H1 (cell line): ENCODE measurements around the gene ARHGAP26. TPM values are rescaled to one million over a fixed set of nuclear protein-coding genes. Genes with fewer than 3 reads are reported as not detected.

ENCODE experiments used
- CTCF ChIA-PET: fragments of 300-600 bp; sonication (Branson Sonifier 250); formaldehyde crosslinking; loops from one replicate; lab custom pipeline; 2021; ENCODE audit not compliant: partially characterized antibody; lab: Charles Lee
- POLR2A ChIA-PET: fragments of 300-600 bp; sonication (Branson Sonifier 250); formaldehyde crosslinking; loops from one replicate; lab custom pipeline; 2021; ENCODE audit warnings: inconsistent platforms; ENCODE audit not compliant: partially characterized antibody; lab: Charles Lee
- DNase-seq, 2 experiments: peaks; one replicate each; pipeline versions ENCODE4 v3.0.0 to v3.0.0-alpha.2; 2010 to 2022; ENCODE audit warnings: low spot score in 2 of 2, low read depth in 1 of 2, mixed read lengths in 1 of 2
- FAIRE-seq: peaks from 2 replicates; lab custom pipeline; 2011; peaks lifted over from hg19 to GRCh38; lab: Jason Lieb, UNC
- H2AFZ ChIP-seq: 2 replicates; pipeline ENCODE4 v1.8.1; 2012; ENCODE audit warnings: low read length, inconsistent platforms
- H2AK5ac ChIP-seq: 2 replicates; pipeline ENCODE4 v1.6.1; 2013; ENCODE audit warnings: low read depth, low read length
- H2BK120ac ChIP-seq: replicated peaks from 2 replicates; pipeline ENCODE3; 2013; ENCODE audit warnings: low read depth, low read length, inconsistent platforms
- H2BK12ac ChIP-seq: 2 replicates; pipeline ENCODE4 v1.6.1; 2013; ENCODE audit warnings: low read depth, low read length
- H2BK15ac ChIP-seq: 2 replicates; pipeline ENCODE4 v1.6.1; 2013; ENCODE audit warnings: low read length
- H2BK20ac ChIP-seq: 2 replicates; pipeline ENCODE4 v1.6.1; 2013; ENCODE audit warnings: low read length
- H2BK5ac ChIP-seq: 2 replicates; pipeline ENCODE4 v1.6.1; 2013; ENCODE audit warnings: low read depth, low read length
- H3K14ac ChIP-seq: 2 replicates; pipeline ENCODE4 v1.6.1; 2013; ENCODE audit warnings: inconsistent platforms; ENCODE audit not compliant: insufficient read length
- H3K18ac ChIP-seq: 2 replicates; pipeline ENCODE4 v1.6.1; 2013; ENCODE audit warnings: low read length; ENCODE audit errors: extremely low read depth
- H3K23ac ChIP-seq: 2 replicates; pipeline ENCODE4 v1.6.1; 2013; ENCODE audit warnings: inconsistent platforms; ENCODE audit not compliant: insufficient read length
- H3K23me2 ChIP-seq: 2 replicates; pipeline ENCODE4 v1.6.1; 2013; ENCODE audit warnings: low read depth, low read length
- H3K27ac ChIP-seq: 2 replicates; pipeline ENCODE4 v1.6.1; 2011; ENCODE audit warnings: low read depth, low read length, inconsistent platforms
- H3K27me3 ChIP-seq, 4 experiments: replicated peaks in 1 of 4; 1 replicate in 1 of 4; 2 replicates in 3 of 4; pipeline versions ENCODE4 v1.6.1 to v1.8.1; 2011 to 2013; ENCODE audit warnings: low read length in 3 of 4, mild to moderate bottlenecking in 3 of 4, inconsistent platforms in 2 of 4, mixed read lengths in 2 of 4, moderate library complexity in 1 of 4; ENCODE audit not compliant: control insufficient read depth in 3 of 4, insufficient read depth in 3 of 4; ENCODE audit errors: extremely low read depth in 1 of 4
- H3K36me3 ChIP-seq, 4 experiments: 2 replicates each; pipeline versions ENCODE4 v1.6.1 to v1.8.1; 2011 to 2013; ENCODE audit warnings: mild to moderate bottlenecking in 4 of 4, low read length in 3 of 4, moderate library complexity in 2 of 4, control low read depth in 1 of 4, inconsistent platforms in 1 of 4; ENCODE audit not compliant: insufficient read depth in 4 of 4, control insufficient read depth in 2 of 4
- H3K4ac ChIP-seq: replicated peaks from 2 replicates; pipeline ENCODE3; 2013; ENCODE audit warnings: low read length, low read depth, mixed read lengths, inconsistent platforms; ENCODE audit not compliant: insufficient read length
- H3K4me1 ChIP-seq, 4 experiments: replicated peaks in 1 of 4; 1 replicate in 1 of 4; 2 replicates in 3 of 4; pipeline versions ENCODE4 v1.6.1 to v1.8.1; 2011 to 2013; ENCODE audit warnings: low read length in 3 of 4, inconsistent platforms in 2 of 4, mixed read lengths in 1 of 4; ENCODE audit not compliant: insufficient read depth in 4 of 4, control insufficient read depth in 3 of 4
- H3K4me2 ChIP-seq, 2 experiments: 2 replicates each; pipeline versions ENCODE4 v1.6.1 to v1.8.1; 2011 to 2013; ENCODE audit warnings: low read depth in 2 of 2, low read length in 2 of 2, control low read depth in 1 of 2, inconsistent platforms in 1 of 2, mild to moderate bottlenecking in 1 of 2; ENCODE audit not compliant: insufficient read depth in 1 of 2
- H3K4me3 ChIP-seq, 4 experiments: fragments of 200-600, 300-600 bp in 1 of 4; sonication (generic), shearing (Covaris generic), sonication (Bioruptor Twin) in 1 of 4; 2 replicates each; pipeline versions ENCODE4 v1.5.1 to v1.8.1; 2011 to 2016; ENCODE audit warnings: low read length in 4 of 4, low read depth in 3 of 4, control low read depth in 2 of 4, inconsistent platforms in 2 of 4, mild to moderate bottlenecking in 2 of 4, mixed read lengths in 1 of 4, moderate library complexity in 1 of 4; ENCODE audit not compliant: insufficient read depth in 2 of 4; ENCODE audit errors: extremely low read depth in 1 of 4
- H3K56ac ChIP-seq: replicated peaks from 2 replicates; pipeline ENCODE3; 2013; ENCODE audit warnings: low read depth, mild to moderate bottlenecking, mixed read lengths, low read length, inconsistent platforms; ENCODE audit not compliant: insufficient read length
- H3K79me1 ChIP-seq: 2 replicates; pipeline ENCODE4 v1.6.1; 2013; ENCODE audit warnings: low read depth, low read length, control low read depth
- H3K79me2 ChIP-seq, 2 experiments: 2 replicates each; pipeline versions ENCODE4 v1.6.1 to v1.8.1; 2012 to 2013; ENCODE audit warnings: low read length in 2 of 2, mild to moderate bottlenecking in 2 of 2, inconsistent platforms in 1 of 2; ENCODE audit not compliant: insufficient read depth in 2 of 2, control insufficient read depth in 1 of 2
- H3K9ac ChIP-seq, 4 experiments: replicated peaks in 1 of 4; 1 replicate in 1 of 4; 2 replicates in 3 of 4; pipeline versions ENCODE4 v1.6.1 to v1.8.1; 2011 to 2013; ENCODE audit warnings: low read depth in 3 of 4, low read length in 3 of 4, control low read depth in 2 of 4, mild to moderate bottlenecking in 2 of 4, moderate library complexity in 2 of 4, inconsistent platforms in 1 of 4; ENCODE audit errors: extremely low read depth in 1 of 4
- H3K9me3 ChIP-seq, 2 experiments: 2 replicates each; pipeline versions ENCODE4 v1.6.1 to v1.8.1; 2012 to 2013; ENCODE audit warnings: mild to moderate bottlenecking in 2 of 2, moderate library complexity in 2 of 2, control low read depth in 1 of 2, inconsistent platforms in 1 of 2, low read depth in 1 of 2, low read length in 1 of 2, mixed read lengths in 1 of 2; ENCODE audit not compliant: insufficient read depth in 2 of 2
- H4K20me1 ChIP-seq, 2 experiments: replicated peaks in 1 of 2; 2 replicates each; pipeline versions ENCODE3 to v1.8.1; 2011 to 2013; ENCODE audit warnings: inconsistent platforms in 2 of 2, low read length in 2 of 2, mild to moderate bottlenecking in 1 of 2; ENCODE audit not compliant: insufficient read depth in 2 of 2, control insufficient read depth in 1 of 2
- H4K5ac ChIP-seq: 2 replicates; pipeline ENCODE4 v1.6.1; 2013; ENCODE audit warnings: low read length, low read depth, mixed read lengths, inconsistent platforms; ENCODE audit not compliant: insufficient read length
- H4K8ac ChIP-seq: 2 replicates; pipeline ENCODE4 v1.8.0; 2013; ENCODE audit warnings: mild to moderate bottlenecking, moderate library complexity, low read length, inconsistent platforms; ENCODE audit not compliant: insufficient read depth; ENCODE audit errors: extremely low read depth
- H4K91ac ChIP-seq: replicated peaks from 2 replicates; pipeline ENCODE3; 2013; ENCODE audit warnings: low read length, mixed read lengths, inconsistent platforms; ENCODE audit not compliant: insufficient read length
- ATF2 ChIP-seq: IDR thresholded peaks from 2 replicates; pipeline ENCODE4 v1.6.1; 2012; ENCODE audit warnings: low read length, inconsistent platforms
- ATF3 ChIP-seq: IDR thresholded peaks from 2 replicates; pipeline ENCODE4 v1.6.1; 2011; ENCODE audit warnings: low read depth, mild to moderate bottlenecking, low read length; ENCODE audit not compliant: insufficient read depth
- CBX5 ChIP-seq: fragments of 300-800, 300-1000 bp; sonication (generic); IDR thresholded peaks from 2 replicates; pipeline ENCODE4 v1.7.1; 2016; ENCODE audit warnings: antibody characterized with exemption, low read length, low read depth
- CBX8 ChIP-seq: fragments of 300-800, 300-1000 bp; sonication (generic); IDR thresholded peaks from 2 replicates; pipeline ENCODE4 v1.7.1; 2016; ENCODE audit warnings: low read depth, low read length, borderline replicate concordance
- CHD1 ChIP-seq: IDR thresholded peaks from 2 replicates; pipeline ENCODE4 v1.6.1; 2012; ENCODE audit warnings: low read depth, low read length, improper control_type of control experiment
- EP300 ChIP-seq, 2 experiments: IDR thresholded peaks; 1 replicate in 1 of 2; 2 replicates in 1 of 2; pipeline ENCODE4 v1.6.1; 2011 to 2012; ENCODE audit warnings: low read depth in 2 of 2, low read length in 2 of 2, mild to moderate bottlenecking in 2 of 2, borderline replicate concordance in 1 of 2, inconsistent platforms in 1 of 2, moderate library complexity in 1 of 2
- EZH2 ChIP-seq: fragments of 200-600 bp; sonication (generic); IDR thresholded peaks from 2 replicates; pipeline ENCODE4 v1.7.1; 2012; ENCODE audit warnings: low read depth, mild to moderate bottlenecking, moderate library complexity, low read length, inconsistent platforms; ENCODE audit not compliant: severe bottlenecking
- RBBP5 ChIP-seq: IDR thresholded peaks from 2 replicates; pipeline ENCODE4 v1.7.1; 2012; ENCODE audit warnings: low read depth, mild to moderate bottlenecking, inconsistent platforms, low read length, moderate library complexity, borderline replicate concordance
- RXRA ChIP-seq: IDR thresholded peaks from 2 replicates; pipeline ENCODE4 v1.6.1; 2011; ENCODE audit warnings: low read depth, mild to moderate bottlenecking, low read length, moderate library complexity; ENCODE audit not compliant: insufficient read depth
- SAP30 ChIP-seq: fragments of 300-600 bp; sonication (generic); IDR thresholded peaks from 2 replicates; pipeline ENCODE4 v1.7.1; 2012; ENCODE audit warnings: low read length, moderate library complexity, mild to moderate bottlenecking, inconsistent platforms; ENCODE audit not compliant: insufficient read depth, insufficient replicate concordance
- SIX5 ChIP-seq: IDR thresholded peaks from 2 replicates; pipeline ENCODE4 v1.6.1; 2011; ENCODE audit warnings: mild to moderate bottlenecking, low read depth, low read length
- YY1 ChIP-seq: IDR thresholded peaks from 2 replicates; pipeline ENCODE4 v1.6.1; 2011; ENCODE audit warnings: low read depth, mild to moderate bottlenecking, low read length
- polyA plus RNA-seq, 7 experiments: library from polyadenylated mRNA; depleted of rRNA in 3 of 7; stranded (reverse) in 5 of 7; unstranded in 2 of 7; fragments of >200 nt in 5 of 7; fragments of 200-250 nt in 2 of 7; gene quantifications; 1 replicate in 5 of 7; 2 replicates in 1 of 7; 4 replicates in 1 of 7; pipeline versions ENCODE4 v1.2.1 to v1.2.3, GENCODE V29; 2011 to 2013; ENCODE audit warnings: missing spikeins in 2 of 7, mixed read lengths in 2 of 7
- total RNA-seq: library from RNA; stranded (reverse); fragmentation: NEBNext Ultra II Directional; extraction: Animal tissue kit (Norgen Biotek cat#: 25700); gene quantifications from 2 replicates; pipeline ENCODE4 v1.2.1, GENCODE V29; 2021

The ARHGAP26 gene
- total and polyA plus RNA-seq, 2 of the 8 experiments (the other 6 are each of a cell fraction or from before 2014, with no cell fraction given), result 7.1 to 24.8 TPM

DNA sequence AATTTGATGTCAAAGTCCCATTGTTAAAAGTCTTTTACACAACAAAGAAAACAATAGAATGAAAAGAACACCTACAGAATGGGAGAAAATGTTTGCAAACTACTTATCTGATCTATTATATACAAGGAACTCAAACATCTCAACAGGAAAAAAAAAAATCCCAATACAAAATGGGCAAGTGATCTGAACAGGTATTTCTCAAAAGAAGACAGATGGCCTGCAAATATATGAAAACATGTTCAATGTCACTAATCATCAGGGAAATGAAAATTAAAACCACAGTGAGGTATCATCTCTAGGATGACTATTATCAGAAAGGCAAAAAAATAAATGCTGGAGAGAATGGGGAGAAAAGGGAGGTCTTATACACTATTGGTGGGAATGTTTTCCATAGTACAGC is 301.8 kb downstream of the ARHGAP26 start:
- H3K23me2 ChIP-seq, result no peaks in the 10 kb centered on the region
- CTCF ChIA-PET, result interaction anchor here (0.6 kb wide), 1 partner anchor 64 kb away, joined by 3 read pairs; no protein-coding TSS in a partner anchor
- no peak overlapping the region for H4K5ac ChIP-seq
- H3K36me3 ChIP-seq, result peaks cover 0 to 8% (median 2%) of the 10 kb centered on the region in 4 experiments; a peak in 4 of 8 replicates
- H3K56ac ChIP-seq, result no peak overlapping the region
- FAIRE-seq (no peak), DNase-seq (no peak)
- POLR2A ChIA-PET, result no interaction called here
- H4K20me1 ChIP-seq, result no peaks in the 10 kb centered on the region
- no peak overlapping the region for H2BK20ac ChIP-seq
- no peak overlapping the region for H3K14ac ChIP-seq
- no peaks in the 10 kb centered on the region; a peak in 1 of 7 replicates for H3K4me1 ChIP-seq
- no peak overlapping the region for H3K27ac ChIP-seq
- no peak overlapping the region for H2BK15ac ChIP-seq
- H2BK12ac ChIP-seq, result no peak overlapping the region
- H2AK5ac ChIP-seq, result no peak overlapping the region
- H4K8ac ChIP-seq, result no peak overlapping the region
- H3K9ac ChIP-seq, result no peak overlapping the region
- no peaks in the 10 kb centered on the region for H3K27me3 ChIP-seq
- no peak overlapping the region for H2BK120ac ChIP-seq
- H3K79me1 ChIP-seq, result no peaks in the 10 kb centered on the region
- H2BK5ac ChIP-seq, result no peak overlapping the region
- no peak overlapping the region for H3K4ac ChIP-seq
- H3K79me2 ChIP-seq, result no peaks in the 10 kb centered on the region
- H3K4me3 ChIP-seq, result no peak overlapping the region
- H3K9me3 ChIP-seq, result peaks cover 6 to 9% of the 10 kb centered on the region in 2 experiments; a peak in 2 of 4 replicates
- H2AFZ ChIP-seq, result no peak overlapping the region
- H3K23ac ChIP-seq, result no peak overlapping the region
- no peak overlapping the region for H4K91ac ChIP-seq
- H3K4me2 ChIP-seq, result no peak overlapping the region
- H3K18ac ChIP-seq, result no peak overlapping the region
- no peak for TF ChIP-seq EZH2
- TF ChIP-seq SAP30, result no peak
- TF ChIP-seq CBX5, result no peak
- no peak for TF ChIP-seq SIX5
- TF ChIP-seq ATF3, result no peak
- TF ChIP-seq CHD1, result no peak
- TF ChIP-seq RBBP5, result no peak
- TF ChIP-seq ATF2, result no peak
- TF ChIP-seq EP300 (IDR thresholded peaks at IDR 0.05; ENCODE audit: borderline replicate concordance in 1 of 2, low read depth in 2 of 2, low read length in 2 of 2), result no peak
- TF ChIP-seq RXRA, result no peak
- no peak for TF ChIP-seq YY1
- TF ChIP-seq CBX8, result no peak
